ENCODE results near the gene DTD1.

Gene DTD1

DNA sequence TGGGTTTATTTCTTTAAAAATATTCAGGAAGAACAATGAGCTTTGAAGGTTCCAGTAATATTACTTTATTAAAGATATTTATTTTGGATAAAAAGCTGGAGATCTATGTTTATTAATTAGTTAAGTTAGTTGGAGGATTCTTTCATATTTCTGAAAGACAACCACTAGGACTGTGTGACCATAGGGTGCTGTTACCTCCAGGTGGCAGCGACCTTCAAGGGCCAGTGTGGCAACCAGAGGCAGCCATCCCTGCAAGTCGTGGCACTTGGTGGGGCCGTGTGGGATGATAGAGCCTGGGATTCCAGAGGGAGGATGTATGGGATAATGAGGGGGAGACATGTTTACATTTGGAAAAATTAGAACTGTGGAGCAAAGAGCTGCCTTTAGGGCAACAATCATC lies 130.3 kb downstream of the DTD1 start:
- no peak overlapping the region for H3K27ac ChIP-seq (ENCODE audit: extremely low read depth, low read depth, low read length)
- H3K4me3 ChIP-seq (ENCODE audit: low read depth, low read length): no peak overlapping the region
- no peaks in the 10 kb centered on the region for H3K36me3 ChIP-seq (ENCODE audit: control insufficient read depth in 2 of 2, insufficient read depth in 1 of 2, low read length in 2 of 2)
- H3K4me1 ChIP-seq (ENCODE audit: control insufficient read depth, insufficient read depth, low read length): no peaks in the 10 kb centered on the region; the same call in 1 of the 2 replicates
- CTCF ChIA-PET: interaction anchor here (0.9 to 1.0 kb wide), 2 partner anchors 10 to 86 kb away, joined by 3 to 4 read pairs; no protein-coding TSS in a partner anchor
- no peaks in the 10 kb centered on the region for H3K9me3 ChIP-seq (ENCODE audit: control insufficient read depth, insufficient read depth, low read depth, low read length)
- POLR2A ChIA-PET: no interaction called here
- TF ChIP-seq, protein P1, sequence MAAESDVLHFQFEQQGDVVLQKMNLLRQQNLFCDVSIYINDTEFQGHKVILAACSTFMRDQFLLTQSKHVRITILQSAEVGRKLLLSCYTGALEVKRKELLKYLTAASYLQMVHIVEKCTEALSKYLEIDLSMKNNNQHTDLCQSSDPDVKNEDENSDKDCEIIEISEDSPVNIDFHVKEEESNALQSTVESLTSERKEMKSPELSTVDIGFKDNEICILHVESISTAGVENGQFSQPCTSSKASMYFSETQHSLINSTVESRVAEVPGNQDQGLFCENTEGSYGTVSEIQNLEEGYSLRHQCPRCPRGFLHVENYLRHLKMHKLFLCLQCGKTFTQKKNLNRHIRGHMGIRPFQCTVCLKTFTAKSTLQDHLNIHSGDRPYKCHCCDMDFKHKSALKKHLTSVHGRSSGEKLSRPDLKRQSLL (tag by site-specific recombination; IDR thresholded peaks at IDR 0.05): peak; percentile 70
- TF ChIP-seq ZNF16 (tag by site-specific recombination; IDR thresholded peaks at IDR 0.05; ENCODE audit: low read depth): no peak
- TF ChIP-seq EGR2 (tag by site-specific recombination; IDR thresholded peaks at IDR 0.05; ENCODE audit: low read depth): 0 out of 2 replicates have a peak, but pooled peaks have one; percentile 36

DNA sequence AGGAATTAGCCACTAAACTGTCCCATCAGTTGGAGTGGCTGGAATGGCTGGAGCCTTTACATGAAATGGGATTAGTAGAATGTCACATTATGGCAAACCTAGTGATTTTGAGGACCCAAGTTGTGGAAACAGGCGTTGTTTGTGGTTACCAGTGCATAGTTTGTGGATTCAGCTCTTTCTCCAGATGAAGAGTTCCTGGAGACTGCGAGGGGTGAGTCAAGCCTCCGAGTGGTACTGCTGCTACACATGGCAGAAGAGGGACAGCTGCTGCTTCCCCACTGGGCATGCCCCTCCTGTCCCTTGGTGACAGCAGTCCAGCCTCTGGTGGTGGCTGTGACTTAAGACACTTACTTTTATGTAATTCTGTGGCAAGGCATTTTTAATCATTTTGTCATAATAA lies 131.6 kb downstream of the DTD1 start:
- Histone ChIP-seq H3K4me1 (ENCODE audit: control insufficient read depth, insufficient read depth, low read length) (no peaks in the 10 kb centered on the region; the same call in 1 of the 2 replicates), H3K9me3 (ENCODE audit: control insufficient read depth, insufficient read depth, low read depth, low read length) (no peaks in the 10 kb centered on the region), H3K36me3 (ENCODE audit: control insufficient read depth in 2 of 2, insufficient read depth in 1 of 2, low read length in 2 of 2) (no peaks in the 10 kb centered on the region), H3K27ac (ENCODE audit: extremely low read depth, low read depth, low read length) (no peak overlapping the region), H3K4me3 (ENCODE audit: low read depth, low read length) (no peak overlapping the region)
- ChIA-PET CTCF (no interaction called here), POLR2A (no interaction called here)
- TF ChIP-seq ZNF558 (tag by site-specific recombination; IDR thresholded peaks at IDR 0.05): no peak
- no peak for TF ChIP-seq ZNF521 (tag by site-specific recombination; IDR thresholded peaks at IDR 0.05)
- no peak for TF ChIP-seq KLF8 (tag by site-specific recombination; IDR thresholded peaks at IDR 0.05)
- TF ChIP-seq, protein P2, sequence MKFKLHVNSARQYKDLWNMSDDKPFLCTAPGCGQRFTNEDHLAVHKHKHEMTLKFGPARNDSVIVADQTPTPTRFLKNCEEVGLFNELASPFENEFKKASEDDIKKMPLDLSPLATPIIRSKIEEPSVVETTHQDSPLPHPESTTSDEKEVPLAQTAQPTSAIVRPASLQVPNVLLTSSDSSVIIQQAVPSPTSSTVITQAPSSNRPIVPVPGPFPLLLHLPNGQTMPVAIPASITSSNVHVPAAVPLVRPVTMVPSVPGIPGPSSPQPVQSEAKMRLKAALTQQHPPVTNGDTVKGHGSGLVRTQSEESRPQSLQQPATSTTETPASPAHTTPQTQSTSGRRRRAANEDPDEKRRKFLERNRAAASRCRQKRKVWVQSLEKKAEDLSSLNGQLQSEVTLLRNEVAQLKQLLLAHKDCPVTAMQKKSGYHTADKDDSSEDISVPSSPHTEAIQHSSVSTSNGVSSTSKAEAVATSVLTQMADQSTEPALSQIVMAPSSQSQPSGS (tag by site-specific recombination; IDR thresholded peaks at IDR 0.05; ENCODE audit: low read depth): no peak
- no peak for TF ChIP-seq KLF7 (tag by site-specific recombination; IDR thresholded peaks at IDR 0.05; ENCODE audit: borderline replicate concordance)
- TF ChIP-seq, protein P3, sequence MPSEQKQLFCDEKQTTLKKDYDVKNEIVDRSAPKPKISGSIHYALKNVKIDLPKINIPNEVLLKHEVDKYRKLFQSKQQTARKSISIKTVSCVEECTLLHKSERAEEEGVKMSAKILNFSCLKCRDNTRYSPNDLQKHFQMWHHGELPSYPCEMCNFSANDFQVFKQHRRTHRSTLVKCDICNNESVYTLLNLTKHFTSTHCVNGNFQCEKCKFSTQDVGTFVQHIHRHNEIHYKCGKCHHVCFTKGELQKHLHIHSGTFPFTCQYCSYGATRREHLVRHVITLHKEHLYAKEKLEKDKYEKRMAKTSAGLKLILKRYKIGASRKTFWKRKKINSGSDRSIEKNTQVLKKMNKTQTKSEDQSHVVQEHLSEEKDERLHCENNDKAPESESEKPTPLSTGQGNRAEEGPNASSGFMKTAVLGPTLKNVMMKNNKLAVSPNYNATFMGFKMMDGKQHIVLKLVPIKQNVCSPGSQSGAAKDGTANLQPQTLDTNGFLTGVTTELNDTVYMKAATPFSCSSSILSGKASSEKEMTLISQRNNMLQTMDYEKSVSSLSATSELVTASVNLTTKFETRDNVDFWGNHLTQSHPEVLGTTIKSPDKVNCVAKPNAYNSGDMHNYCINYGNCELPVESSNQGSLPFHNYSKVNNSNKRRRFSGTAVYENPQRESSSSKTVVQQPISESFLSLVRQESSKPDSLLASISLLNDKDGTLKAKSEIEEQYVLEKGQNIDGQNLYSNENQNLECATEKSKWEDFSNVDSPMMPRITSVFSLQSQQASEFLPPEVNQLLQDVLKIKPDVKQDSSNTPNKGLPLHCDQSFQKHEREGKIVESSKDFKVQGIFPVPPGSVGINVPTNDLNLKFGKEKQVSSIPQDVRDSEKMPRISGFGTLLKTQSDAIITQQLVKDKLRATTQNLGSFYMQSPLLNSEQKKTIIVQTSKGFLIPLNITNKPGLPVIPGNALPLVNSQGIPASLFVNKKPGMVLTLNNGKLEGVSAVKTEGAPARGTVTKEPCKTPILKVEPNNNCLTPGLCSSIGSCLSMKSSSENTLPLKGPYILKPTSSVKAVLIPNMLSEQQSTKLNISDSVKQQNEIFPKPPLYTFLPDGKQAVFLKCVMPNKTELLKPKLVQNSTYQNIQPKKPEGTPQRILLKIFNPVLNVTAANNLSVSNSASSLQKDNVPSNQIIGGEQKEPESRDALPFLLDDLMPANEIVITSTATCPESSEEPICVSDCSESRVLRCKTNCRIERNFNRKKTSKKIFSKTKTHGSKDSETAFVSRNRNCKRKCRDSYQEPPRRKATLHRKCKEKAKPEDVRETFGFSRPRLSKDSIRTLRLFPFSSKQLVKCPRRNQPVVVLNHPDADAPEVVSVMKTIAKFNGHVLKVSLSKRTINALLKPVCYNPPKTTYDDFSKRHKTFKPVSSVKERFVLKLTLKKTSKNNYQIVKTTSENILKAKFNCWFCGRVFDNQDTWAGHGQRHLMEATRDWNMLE (tag by site-specific recombination; conservative IDR thresholded peaks at IDR 0.05; ENCODE audit: low read depth): no peak
- no peak for TF ChIP-seq ZNF132 (tag by site-specific recombination; IDR thresholded peaks at IDR 0.05; ENCODE audit: borderline replicate concordance)
- no peak for TF ChIP-seq ZNF169 (tag by site-specific recombination; IDR thresholded peaks at IDR 0.05)
- TF ChIP-seq, protein P4, sequence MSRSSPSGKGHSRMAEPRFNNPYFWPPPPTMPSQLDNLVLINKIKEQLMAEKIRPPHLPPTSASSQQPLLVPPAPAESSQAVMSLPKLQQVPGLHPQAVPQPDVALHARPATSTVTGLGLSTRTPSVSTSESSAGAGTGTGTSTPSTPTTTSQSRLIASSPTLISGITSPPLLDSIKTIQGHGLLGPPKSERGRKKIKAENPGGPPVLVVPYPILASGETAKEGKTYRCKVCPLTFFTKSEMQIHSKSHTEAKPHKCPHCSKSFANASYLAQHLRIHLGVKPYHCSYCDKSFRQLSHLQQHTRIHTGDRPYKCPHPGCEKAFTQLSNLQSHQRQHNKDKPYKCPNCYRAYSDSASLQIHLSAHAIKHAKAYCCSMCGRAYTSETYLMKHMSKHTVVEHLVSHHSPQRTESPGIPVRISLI (tag by site-specific recombination; IDR thresholded peaks at IDR 0.05): no peak
- no peak for TF ChIP-seq ZNF660 (tag by site-specific recombination; IDR thresholded peaks at IDR 0.05)

Data from HEK293 (cell line).